Vagina (tissue), 2 donors: ENCODE results near the gene CCDC32.

Experiments used
- CTCF ChIP-seq, 3 experiments: fragments of 450-650 bp in 2 of 3; fragments of 200-600 bp in 1 of 3; sonication (generic) in 1 of 3; IDR thresholded peaks; one replicate each; pipeline ENCODE4 v1.5.1; 2017 to 2019; ENCODE audit warnings: antibody characterized with exemption in 3 of 3, mild to moderate bottlenecking in 2 of 3, moderate library complexity in 2 of 3
- POLR2A ChIP-seq, 2 donors: fragments of 450-650 bp; IDR thresholded peaks; one replicate each; pipeline ENCODE4 v1.6.1; 2017; ENCODE audit warnings: antibody characterized with exemption in 2 of 2, mild to moderate bottlenecking in 2 of 2, moderate library complexity in 2 of 2
- POLR2AphosphoS5 ChIP-seq, 2 donors: sonication (generic); formaldehyde crosslinking; IDR thresholded peaks; one replicate each; pipeline ENCODE4 v1.9.0; 2017; ENCODE audit warnings: antibody characterized with exemption in 2 of 2, mild to moderate bottlenecking in 2 of 2, low read depth in 1 of 2; ENCODE audit not compliant: insufficient read depth in 1 of 2

GRCh38 chr15:40549894-40550293 lies 14.9 kb downstream of the CCDC32 start:
- no peak for TF ChIP-seq CTCF (IDR thresholded peaks at IDR 0.05)
- no peak for TF ChIP-seq POLR2AphosphoS5 (IDR thresholded peaks at IDR 0.05; ENCODE audit: insufficient read depth in 1 of 2, low read depth in 1 of 2)
- no peak for TF ChIP-seq POLR2A (IDR thresholded peaks at IDR 0.05)
